NCI-H128 (cell line): ENCODE results near the gene FGF12.
A peak's percentile ranks its signal among the peaks of the same experiment; 100 is the strongest.

Experiments used
- DNase-seq: peaks from one replicate; lab custom pipeline; 2025; ENCODE audit not compliant: unreplicated experiment; lab: John Stamatoyannopoulos, UW

Gene FGF12

DNA sequence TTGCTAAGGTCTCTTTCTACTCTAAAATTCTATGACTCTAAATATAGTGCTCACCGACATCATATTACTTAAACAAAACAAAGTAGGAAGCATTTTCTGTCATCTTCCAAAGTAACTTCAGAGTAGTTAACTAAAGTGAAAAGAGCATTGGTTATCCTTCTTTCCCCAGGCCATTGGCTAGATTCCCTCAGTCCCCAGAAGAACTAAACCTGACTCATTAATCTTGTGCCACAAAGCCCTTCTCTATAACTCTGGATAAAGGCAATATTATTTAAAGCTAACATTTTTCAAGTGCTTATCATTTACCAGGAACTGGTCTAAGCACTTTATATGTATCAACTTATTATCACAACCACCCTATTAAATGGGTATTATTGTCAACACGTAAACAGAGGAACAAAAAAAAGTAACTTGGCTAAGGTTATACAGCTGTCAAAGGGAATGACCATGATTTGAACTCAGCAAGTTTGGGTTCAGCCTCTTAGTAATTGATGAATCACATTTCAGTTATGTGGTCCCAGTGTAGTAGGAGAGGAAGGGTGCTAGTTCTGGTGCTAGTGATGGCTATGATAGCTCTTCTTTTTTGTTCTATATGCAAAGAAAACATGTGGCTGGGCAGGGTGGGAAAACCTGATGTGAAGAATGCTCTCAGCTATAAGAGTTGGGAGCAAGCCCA lies 304.9 kb downstream of the FGF12 start:
- no peak for DNase-seq

DNA sequence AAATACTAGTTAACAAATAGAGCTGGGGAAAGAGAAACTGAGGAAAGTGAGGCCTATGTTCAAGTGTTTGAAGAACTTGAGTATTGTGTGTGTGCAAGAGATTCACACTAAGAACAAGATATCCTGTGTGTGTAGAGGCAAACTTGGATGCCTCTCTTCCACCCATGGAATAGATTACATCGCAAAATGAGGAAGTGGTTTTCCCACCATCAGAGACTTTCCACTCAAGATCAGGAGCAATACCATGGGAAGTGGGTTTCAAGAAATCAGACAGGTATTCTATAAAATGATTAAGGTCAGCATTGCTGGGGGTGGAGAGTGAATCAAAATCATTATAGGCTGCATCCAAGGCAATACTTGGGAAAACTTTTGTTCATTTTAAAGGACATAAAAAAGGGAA lies 308.0 kb downstream of the FGF12 start:
- no peak for DNase-seq

DNA sequence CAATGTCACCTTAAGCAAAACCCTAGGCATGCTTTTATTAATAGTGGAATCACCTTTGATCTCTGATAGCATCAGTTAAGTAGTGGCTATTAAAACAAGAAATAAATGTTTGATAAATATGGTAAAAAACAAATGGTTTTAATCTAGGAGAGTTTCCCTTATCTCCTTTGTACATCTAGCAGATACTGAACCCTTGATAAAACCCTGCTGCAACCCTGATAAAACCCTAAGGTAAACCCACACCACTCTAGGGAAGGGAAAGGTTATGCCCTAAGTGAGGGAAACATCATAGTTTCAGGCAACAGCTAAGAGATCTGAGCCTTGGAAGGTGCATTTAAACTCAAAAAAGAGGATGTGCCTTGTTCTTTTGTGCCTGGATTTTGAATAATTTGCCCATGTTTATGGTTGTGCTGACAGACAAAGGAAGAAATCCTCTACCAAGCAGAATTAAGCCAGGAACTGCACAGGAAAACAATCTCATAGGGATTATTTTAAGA lies 309.7 kb downstream of the FGF12 start:
- DNase-seq: no peak

DNA sequence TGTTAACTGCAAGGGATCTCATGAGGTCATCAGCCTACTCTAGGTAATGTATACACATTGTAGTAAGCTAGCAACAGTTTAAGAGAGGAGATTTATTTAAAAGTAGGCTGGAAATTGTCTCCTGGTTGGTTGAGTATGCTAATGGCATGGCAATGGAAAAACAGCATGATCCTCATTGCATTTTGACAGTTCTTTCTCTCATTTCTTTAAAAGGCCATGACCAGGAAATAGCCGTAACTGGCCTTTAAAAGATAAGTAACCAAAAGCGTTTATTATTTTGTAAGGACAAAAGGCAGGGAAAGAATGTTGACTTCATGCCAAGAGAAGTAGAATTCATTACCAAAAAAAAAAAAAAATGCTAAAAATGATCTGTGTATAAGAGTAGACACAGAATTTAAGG lies 310.3 kb downstream of the FGF12 start:
- no peak for DNase-seq

DNA sequence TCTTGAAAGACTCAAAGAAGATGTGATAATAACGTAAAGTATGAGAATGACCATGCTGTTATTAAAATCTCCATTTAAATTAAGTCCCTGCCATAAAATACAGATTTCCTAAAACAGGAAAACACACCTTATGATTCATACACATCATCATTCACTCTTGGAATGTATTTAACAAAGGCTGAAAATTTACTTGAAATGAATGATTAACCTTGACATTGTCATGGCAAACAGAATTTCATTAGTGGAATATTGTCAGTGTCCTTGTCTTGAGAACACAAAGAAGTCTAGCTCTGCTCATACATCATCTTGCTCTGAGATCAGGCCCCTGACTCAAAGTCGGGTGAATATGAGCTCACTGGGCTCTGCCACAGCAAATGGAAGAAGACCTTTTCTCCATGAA lies 313.9 kb downstream of the FGF12 start:
- no peak for DNase-seq

DNA sequence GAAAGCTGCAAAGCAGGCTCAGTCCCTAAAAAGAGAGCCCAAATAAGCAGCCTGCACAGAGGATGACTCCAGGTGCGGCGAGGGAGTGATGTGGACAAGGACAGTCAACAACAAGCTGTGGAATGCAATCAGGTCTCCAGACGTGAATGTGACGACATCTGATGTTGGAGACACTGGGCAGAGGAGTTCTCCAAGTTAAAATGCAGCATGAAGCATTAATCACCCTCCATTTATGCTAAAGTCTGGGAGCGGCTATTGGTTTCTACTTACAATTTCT lies 316.7 kb downstream of the FGF12 start:
- DNase-seq: no peak

DNA sequence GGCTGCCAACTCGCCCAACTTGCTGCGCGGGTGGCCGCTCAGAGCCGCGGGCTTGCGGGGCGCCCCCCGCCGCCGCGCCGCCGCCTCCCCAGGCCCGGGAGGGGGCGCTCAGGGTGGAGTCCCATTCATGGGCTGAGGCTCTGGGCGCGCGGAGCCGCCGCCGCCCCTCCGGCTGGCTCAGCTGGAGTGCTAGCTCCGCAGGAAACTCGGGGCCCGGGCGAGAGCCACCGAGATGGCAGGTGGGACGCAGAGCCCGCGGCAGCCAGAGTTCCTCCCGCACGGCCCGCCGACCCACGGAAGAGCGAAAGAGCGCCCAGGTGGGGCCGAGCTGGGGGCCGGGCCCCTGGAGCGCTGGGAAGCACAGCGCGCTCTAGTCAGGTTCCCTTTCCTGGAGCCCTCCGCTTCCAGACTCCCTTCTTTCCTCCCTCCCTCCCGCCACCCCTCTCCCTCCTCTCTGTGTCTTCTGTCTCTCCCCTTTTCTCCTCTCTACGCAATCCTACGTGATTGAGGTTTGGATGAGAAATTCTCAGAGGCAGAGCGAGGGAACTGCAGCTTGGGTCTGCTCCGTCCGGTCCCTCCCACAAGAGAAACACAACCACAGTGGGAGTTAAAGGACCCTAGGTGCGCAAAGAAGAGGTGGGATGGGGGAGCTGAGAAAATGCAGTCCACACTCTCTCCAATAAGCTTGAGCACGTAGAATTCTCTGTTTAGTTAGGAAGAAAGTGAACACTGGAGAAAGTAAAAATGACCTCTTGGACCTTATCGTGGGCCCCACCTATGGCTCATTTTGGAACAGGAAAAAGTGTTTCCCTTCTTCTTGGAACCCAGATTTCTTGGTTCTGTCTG lies 317.3 kb downstream of the FGF12 start:
- no peak for DNase-seq

DNA sequence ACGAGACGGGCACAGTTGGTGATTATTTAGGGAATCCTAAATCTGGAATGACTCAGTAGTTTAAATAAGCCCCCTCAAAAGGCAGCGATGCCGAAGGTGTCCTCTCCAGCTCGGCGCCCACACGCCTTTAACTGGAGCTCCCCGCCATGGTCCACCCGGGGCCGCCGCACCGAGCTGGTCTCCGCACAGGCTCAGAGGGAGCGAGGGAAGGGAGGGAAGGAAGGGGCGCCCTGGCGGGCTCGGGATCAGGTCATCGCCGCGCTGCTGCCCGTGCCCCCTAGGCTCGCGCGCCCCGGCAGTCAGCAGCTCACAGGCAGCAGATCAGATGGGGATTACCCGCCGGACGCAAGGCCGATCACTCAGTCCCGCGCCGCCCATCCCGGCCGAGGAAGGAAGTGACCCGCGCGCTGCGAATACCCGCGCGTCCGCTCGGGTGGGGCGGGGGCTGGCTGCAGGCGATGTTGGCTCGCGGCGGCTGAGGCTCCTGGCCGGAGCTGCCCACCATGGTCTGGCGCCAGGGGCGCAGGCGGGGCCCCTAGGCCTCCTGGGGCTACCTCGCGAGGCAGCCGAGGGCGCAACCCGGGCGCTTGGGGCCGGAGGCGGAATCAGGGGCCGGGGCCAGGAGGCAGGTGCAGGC lies 318.0 kb downstream of the FGF12 start:
- DNase-seq: no peak

DNA sequence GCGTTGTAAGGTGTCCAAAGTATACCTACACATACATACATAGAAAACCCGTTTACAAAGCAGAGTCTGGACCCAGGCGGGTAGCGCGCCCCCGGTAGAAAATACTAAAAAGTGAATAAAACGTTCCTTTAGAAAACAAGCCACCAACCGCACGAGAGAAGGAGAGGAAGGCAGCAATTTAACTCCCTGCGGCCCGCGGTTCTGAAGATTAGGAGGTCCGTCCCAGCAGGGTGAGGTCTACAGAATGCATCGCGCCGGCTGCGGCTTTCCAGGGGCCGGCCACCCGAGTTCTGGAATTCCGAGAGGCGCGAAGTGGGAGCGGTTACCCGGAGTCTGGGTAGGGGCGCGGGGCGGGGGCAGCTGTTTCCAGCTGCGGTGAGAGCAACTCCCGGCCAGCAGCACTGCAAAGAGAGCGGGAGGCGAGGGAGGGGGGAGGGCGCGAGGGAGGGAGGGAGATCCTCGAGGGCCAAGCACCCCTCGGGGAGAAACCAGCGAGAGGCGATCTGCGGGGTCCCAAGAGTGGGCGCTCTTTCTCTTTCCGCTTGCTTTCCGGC lies 318.6 kb downstream of the FGF12 start:
- no peak for DNase-seq

DNA sequence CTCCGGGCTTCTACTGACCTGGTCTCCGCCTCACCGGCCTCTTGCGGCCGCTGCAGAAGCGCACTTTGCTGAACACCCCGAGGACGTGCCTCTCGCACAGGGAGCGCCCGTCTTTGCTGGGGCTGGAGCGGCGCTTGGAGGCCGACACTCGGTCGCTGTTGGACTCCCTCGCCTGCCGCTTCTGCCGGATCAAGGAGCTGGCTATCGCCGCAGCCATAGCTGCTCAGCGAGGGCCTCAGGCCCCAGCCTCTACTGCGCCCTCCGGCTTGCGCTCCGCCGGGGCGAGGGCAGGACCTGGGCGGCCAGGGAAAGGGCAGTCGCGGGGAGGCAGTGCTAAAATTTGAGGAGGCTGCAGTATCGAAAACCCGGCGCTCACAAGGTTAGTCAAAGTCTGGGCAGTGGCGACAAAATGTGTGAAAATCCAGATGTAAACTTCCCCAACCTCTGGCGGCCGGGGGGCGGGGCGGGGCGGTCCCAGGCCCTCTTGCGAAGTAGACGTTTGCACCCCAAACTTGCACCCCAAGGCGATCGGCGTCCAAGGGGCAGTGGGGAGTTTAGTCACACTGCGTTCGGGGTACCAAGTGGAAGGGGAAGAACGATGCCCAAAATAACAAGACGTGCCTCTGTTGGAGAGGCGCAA lies 319.2 kb downstream of the FGF12 start:
- DNase-seq: no peak

DNA sequence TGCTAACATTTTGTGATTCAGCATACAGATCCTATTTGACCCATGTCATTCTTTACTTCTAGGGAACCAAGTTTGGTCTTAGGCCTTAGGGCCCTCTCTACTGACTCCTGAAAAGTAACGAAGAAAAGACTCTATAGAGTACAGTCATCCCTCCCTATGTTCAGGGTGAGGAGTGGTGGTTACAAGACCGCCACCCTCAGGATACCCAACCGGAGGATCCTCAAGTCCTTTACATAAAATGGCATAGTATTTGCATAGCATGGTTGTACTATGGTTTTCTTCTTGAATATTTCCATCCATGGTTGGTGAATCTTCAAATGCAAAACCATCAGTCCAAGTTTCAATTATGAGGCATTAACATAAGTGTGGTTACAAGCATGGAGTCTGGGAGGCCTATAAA lies 327.6 kb downstream of the FGF12 start:
- no peak for DNase-seq

DNA sequence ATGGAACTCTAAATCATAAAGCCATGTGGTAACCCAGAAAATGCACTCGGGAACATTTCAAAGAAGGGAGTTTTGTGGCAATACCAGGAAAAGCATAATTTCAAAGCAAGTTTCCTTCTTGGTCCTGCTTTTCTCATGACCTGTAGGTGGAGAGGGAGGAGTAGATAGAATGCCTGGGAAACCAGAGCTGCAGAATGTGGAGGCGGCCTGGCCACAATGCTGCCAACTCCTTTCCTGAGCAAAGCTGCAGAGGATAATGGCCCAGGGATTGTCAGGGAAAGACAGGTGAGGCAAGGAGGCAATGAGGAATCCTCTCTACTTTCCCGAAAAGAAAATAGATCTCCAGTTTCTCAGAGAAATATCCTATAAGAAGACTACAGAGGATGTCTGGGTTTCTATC lies 330.3 kb downstream of the FGF12 start:
- DNase-seq: no peak

DNA sequence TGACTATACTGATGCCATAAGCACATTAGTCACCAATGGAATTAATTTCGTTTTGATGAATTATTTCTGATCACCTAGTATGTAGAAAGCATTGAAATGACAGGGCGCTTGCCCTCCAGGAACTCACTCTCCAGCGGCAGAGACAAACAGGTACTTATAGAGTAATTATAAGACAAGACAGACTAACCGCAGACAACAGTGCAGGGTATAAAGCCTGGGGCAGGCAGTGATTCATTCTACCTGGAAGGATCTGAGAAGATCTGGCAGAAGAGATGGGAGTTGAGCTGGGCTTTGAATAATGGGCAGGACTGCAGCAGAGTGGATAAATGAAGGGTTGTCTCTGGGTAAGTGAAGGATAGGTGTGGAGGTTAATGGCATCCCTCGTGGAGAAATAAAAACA lies 331.8 kb downstream of the FGF12 start:
- DNase-seq: no peak

DNA sequence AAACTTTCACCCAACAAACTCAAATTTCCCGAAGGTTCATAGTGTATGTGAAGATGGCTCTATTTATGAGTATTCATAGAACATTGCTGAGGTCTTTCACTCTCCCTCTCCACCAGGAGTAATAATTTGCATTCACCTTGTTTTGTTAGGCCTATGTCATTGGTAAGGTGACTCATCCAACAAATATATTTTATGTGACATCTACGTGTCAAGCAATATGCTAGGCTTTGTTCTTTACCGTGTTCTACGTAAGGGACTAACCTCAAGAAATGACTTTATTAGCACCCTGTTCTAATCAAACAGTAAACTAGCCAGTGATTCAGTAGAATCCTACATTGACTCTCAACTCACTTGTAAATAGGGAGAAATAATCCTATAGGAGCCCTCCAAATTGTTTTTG lies 334.4 kb downstream of the FGF12 start:
- DNase-seq: no peak

DNA sequence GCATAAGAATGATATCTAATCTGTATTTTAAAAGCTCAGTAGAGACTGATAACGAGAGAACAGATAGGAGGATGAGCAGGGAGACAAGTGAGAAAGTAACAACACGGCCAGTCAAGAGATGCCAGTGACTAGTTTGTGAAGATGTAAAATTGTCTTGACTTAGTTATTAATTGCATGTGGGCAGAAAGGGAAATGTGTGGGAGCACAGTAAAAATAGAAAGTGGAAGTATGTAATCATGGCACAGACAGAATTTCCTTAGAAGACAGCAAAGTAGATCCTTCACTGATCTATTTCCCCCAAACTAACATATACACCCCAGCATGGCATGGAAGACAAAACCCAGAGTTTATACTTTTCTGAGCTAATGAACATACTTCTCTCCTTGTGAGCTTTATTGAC lies 344.5 kb downstream of the FGF12 start:
- DNase-seq: no peak

DNA sequence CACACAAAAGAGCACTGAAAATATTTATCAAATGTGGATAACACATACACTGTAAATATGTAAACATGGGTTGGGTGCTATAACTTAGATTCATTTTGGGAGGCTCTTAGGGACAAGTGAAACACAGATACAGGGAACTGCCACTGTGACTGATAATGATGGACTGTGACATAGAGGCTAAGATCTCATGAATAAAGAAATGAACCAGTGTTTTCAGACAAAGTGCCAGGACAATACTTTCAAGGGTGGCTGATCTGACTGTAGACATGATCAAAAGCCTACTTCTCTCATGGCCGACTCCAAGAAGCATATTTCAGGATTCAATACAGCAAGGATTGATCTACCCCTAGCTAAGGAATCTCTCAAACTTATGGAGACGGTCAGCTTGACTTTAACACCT lies 353.8 kb downstream of the FGF12 start:
- no peak for DNase-seq

DNA sequence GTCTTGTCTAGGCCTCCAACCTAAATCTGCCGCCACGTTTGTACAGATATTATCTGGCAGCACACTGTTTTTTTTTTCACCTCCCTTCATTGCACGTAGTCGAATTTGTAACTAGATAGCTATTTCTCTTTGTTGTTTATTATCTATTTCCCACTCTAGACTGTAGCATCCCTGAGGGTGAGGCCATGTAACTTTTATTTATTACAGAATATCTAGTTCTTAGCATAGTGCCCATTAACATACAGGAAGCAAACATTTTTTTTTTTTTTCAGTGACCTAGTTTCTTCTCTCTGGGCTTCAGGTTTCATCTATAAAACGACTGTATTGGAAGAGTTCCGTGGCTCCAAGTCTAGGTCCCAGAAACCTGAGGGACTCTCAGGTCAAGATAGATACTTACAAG lies 354.3 kb downstream of the FGF12 start:
- no peak for DNase-seq

DNA sequence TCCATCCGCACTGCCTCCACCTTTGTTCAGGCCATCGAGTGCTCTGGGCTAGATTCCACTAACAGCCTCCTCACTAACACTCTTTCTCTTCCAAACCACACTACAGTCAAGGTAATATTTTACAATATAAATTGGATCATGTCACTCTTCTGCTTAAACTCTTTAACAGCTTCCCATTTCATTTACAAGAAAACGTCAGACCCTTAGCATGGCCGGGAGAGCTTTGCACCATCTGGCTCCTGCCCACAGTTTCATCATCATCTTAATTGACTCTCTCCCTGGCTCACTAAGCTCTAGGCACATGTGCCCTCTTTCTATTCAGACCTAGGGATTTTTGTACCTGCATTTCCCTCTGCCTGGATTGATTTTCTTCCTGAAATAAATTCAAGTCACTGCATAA lies 354.7 kb downstream of the FGF12 start:
- peak; percentile 11 for DNase-seq

DNA sequence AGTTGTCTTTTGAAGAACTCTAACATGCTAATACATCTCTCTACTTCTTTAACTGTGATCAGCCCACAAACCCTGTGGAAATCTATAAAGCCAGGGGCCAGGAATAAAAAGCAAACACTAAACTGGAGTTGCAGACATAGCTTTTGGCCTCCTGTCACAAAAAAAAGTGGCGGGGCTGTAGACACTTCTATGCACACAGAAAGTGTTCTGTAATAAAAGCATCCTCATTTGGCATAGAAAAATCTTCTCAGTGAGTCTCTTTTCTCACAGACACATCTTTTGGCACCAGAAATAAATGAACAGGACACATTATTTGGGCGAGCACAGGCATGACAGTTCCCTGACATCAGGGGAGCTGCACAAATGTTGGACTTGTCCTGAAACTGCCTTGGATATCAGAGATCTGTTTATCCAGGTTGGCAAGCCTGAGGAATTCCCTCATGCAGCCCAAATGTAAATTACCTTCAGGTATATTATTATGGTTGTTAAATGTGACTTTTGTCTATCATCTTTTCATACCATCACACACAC lies 355.4 kb downstream of the FGF12 start:
- no peak for DNase-seq

DNA sequence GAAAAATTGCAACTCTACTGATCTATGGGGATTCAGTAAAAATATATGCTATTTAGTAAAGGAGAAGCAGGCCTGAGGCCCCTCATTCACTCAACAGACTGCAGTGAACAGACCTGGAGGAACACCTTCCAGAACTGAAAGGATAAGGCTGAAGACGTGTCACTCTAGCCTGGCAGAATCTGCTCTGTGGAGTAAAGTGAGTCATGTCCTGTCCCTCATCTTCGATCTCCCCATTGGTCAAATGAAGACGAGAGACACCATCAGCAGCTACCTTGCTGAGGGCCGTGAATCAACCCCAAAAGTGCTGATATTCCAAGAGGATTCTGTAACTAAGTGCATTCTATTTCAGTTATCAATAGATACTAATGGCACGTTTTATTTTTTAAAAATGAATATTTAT lies 359.7 kb downstream of the FGF12 start:
- DNase-seq: no peak

DNA sequence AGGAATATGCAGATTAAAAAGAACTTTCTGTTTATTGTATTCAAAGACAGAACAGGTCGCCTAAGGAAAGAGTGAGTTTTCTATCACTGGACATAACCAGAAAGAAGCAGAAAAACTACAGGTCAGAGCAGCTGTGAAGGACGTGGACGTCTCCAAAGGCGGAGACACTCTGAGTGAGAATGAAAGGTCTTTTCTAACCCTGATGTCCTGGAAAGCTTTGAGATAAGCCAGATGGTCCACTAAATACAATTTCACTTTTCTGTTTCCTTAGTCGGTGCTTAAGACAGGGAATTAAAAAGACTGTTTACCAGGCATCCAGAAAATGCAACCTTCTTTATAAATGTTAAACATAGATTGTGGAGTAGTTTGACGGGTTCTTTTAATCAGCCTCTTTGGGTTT lies 360.4 kb downstream of the FGF12 start:
- no peak for DNase-seq
